Activated naive CD8-positive, alpha-beta T cell treated with anti-CD3 and anti-CD28 coated beads, Interleukin-2, amount 50 U/mL, for 16 hours (primary cell): ENCODE data around the gene MYDGF.
"Not testable (repeated sequence)": the region's sequence is repeated elsewhere in the genome, so short reads cannot be mapped to it uniquely, and the experiment has no call there.

Experiments
- DNase-seq: peaks from one replicate; pipeline ENCODE4 v3.0.0-alpha.2; 2020; ENCODE audit warnings: low read depth, low spot score

The MYDGF gene

DNA sequence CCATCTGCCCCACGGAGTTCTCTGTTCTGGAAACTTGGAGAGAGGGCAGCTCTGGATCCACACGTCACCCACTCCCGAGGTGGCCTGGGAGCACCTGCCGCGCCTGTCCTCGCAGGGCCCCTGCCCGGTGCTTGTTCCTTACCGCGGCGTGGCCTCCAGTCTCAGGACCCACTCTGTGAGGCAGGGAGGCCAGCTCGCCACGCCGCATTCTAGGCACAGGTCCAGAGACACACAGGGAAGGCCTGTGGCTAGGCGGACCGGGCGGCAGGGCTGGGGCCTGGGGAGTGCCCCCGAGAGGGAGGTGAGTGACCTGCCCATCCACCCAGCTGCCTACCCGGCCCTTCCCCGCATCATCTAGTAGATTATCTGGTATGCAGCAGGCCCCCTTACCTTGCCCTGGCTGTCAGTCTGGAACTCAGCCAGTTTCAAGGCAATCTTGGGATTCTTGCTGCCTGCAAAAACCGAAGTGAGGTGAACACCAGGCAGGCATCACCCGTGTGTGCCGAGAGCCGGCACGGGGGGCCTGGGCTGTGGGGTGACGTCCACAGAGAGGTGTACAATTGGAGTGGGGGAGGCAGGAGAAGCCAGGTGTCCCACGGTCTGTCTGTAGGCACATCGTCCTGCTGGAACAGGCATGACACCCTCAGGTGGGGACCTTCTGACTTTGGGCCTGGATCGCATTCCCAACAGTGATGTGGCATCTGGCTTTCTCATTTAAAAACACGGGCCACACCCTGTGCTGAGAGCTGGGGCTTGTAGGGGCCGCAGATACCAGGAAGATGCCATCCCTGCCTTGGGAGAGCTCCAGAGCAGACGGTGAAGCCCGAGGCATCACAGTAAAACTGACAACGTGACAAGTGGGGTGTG is 29.9 kb upstream of the MYDGF start:
- no peak for DNase-seq

DNA sequence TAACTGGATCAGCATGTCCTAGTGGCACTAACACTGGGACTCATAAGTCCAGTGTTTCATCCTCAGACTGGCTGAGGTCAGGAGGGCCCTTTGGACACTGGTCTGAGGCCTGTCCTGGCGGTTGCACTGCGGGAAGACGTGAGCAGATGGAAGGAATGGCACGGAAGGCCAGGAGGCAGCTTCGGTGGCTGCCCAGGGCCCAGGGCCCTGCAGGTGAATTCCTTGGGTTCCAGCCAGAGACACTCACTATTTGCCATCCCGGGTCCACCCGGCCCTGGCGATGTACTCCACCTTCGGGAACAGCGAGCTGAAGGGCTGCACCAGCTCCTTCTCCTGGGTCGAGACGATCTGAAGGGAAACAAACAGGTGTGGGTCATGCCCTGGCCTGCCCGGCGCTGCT is 27.2 kb upstream of the MYDGF start:
- DNase-seq: no peak

DNA sequence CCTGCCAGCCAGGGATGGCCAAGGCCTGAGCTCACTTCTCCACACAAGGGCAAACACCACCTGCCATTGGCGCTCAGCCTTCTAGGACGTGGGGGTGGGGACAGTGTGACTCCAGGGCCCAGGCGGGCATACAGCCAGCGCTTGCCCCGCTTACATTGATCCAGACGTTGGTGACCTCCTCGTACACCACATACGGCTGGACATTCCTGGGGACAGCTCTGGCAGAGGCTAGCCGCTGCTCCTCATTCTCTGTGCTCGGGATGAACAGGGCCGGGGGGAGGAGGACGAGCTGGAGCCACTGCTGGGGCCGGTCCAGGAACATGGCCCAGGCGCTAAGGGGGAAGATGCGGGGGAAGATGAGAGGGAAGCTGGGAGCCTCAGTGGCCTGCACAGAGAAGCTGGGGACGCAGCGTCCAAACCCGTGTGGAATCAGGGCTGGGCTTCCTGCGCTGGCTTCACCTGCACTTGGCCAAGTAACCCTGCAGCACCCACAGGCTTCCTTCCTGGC is 25.1 kb upstream of the MYDGF start:
- DNase-seq: no peak

DNA sequence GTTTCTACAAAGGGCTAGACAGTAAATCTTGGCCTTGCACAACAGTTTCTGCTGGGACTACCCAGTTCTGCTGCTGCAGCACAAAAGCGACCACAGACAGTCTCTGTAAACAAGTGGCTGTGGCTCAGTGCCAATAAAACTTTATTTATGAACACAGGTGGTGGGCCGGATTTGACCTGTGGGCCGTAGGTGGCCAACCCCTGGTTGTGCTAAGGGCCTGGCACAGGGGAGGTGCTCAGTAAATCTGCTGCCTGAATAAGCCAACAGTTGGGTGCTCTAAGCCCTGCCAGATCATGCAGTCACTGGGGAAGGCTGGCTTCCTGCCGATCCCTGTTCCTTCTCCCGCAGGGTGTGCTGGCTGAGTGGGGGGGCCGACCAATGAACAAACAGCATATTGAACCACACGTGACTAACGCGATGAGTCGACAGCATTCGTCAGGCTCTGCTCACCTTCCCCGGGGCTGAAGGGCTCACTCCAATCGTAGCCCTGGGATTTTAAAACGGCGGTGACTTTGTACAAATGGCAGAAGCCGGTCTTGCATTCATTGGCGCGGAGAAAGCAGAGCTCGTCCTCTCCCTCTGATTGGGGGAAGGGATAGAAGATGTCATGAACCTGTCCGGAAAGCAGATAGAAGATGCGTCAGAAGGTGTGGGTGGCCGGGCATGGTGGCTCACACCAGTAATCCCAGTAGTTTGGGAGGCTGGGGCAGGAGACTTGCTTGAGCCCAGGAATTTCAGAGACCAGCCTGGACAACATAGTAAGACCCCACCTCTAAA is 24.3 kb upstream of the MYDGF start:
- DNase-seq: no peak

DNA sequence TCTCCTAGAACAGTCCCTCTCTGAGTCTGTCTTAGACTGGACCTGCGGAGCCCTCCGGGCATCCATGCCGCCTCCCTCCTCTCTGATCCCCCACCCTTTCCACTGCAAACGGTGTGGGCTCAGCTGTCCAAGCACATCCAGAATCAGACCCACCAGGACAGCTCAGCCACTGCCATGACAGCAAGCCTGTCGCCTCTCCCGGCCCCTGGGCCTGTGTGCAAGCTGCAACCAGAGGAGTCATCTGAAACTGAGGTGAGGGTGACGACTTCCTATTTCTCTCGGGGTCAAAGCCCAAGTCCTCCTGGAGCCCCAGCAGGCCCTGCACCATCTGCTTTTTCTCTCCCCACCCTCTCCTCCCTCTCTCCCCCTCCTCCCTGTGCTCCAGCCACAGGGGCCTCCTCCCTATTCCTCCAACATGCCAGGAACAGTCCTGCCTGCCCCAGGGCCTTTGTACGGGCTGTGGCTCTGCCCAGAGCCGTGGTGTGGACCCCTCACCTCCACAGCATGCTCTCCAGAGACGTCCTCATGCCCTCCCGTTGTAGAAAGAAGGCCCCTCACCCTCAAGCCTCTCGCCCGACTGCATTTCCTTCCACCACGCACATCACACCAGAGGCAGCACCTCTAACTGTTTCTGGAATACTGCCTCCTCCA is 23.5 kb upstream of the MYDGF start:
- DNase-seq: no peak

DNA sequence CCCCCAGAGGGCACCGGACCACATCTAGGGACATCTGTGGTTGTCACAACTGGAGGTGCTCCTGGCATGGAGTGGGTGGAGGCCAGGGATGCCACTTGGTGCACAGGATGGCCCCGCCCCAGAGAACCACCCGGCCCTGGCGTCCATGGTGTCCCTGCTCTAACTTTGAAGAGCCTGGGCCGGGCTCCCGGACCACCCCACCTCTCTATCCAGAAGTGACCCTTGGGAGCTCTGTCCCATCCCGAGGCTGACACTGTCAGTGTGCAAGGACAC is 22.9 kb upstream of the MYDGF start:
- no peak for DNase-seq

DNA sequence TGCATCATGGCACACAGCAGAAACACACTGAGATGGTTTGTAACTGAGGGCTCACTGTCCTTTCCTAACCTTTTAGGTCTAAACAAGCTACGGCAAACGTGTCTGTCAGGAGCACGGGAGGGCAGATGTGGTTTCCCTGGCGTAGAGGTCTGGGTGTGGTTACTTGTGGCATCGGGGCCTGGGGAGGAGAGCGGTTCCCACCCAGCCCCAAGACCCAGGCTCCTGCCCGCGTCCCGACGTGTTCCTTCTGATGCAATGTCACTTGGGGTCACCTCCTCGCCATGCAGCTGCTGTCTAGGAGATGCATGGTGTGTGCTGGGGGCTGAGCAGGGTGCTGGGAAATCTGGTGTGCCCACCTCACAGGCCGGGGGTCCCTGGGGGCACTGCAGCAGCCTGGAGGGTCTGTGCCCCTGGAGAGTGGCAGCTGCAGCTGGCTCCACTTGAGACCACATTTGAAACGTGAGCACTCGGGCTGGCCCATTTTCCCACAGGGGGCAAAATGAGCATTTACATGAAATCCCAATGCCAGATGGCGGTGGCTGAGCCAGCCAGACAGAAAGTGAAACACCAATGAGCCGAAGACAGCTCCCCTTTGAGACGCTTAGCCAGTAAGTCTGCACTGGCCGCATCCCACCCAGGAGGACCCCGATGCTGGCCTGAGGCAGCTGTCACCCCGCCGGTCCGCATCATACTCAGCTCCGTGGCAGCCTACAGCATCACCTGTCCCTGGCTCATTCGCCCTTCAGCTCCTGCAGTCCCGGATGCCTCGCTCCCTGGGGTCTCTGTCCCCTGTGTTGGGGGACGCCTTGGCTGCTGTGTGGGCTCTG is 22.3 kb upstream of the MYDGF start:
- no peak for DNase-seq

DNA sequence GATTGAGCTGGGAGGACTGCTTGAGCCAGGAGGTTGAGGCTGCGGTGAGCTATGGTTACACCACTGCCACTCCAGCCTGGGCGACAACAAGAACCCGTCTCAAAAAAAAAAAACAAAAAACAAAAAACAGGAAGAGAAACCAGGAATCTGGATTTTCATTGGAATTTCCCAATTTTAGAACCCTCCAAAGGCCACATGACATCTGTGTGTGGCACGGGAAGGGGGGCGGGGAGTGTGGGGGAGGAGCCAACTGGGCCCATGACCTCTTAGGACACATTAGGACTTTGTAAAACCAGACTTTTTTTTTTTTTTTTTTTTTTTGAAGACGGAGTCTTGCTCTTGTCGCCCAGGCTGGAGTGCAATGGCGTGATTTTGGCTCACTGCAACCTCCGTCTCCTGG is 21.2 kb upstream of the MYDGF start:
- DNase-seq: no peak

DNA sequence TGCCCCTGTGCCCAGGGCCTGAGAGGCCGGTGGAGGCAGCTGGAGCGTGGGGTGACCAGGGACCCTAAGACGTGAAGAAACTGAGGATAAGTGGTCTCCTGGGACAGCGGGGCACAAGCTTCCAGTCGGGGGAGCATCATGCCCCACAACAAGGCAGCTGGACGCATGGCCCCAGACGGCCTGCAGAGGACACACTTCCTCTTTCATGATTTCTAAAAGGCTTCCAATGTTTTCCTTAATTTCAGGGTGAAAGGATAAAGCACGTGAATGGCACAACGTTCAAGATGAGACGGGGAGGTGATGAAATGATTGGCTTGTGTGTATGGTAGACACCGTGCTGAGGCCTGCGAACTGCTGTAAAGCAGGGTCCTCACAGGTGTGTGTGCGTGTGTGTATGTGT is 20.2 kb upstream of the MYDGF start:
- DNase-seq: no peak

DNA sequence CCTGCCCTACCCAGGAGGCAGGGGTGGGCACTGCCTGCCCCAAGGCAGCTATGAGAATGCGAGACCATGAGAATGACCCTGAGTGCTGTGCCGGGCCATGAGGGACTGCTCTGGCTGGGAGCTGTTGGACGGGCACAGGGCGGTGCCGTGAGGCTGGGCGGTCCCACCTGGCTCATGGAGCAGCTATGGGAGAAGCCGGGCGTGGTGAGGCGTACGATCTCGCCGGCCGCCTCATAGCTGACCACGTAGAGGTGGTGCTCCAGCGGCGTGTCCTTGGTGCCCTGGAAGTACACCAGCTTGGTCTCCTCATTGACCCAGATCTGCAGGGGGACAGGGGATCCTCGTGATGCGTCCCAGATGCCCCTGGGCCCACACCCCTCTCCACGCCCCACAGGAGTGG is 19.3 kb upstream of the MYDGF start:
- DNase-seq: no peak

DNA sequence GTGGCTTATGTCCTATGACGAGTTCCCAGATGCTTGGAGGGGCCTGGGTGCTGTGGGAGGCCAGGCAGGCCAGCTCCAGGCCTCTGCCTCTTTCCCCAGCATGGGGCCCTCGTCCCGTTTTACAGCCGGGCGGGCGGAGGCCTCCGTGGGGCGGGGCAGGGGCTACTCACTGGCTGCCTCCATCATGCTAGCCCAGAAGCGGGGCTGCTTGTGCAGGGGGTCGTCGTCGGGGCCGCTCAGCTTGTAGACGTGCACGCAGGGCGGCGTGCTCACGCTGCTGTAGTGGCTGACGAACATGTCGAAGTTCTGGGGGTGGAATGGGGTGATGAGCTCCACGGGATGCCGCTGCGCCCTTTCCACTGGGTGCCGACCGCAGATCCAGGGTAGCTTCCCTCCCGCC is 18.4 kb upstream of the MYDGF start:
- no peak for DNase-seq

DNA sequence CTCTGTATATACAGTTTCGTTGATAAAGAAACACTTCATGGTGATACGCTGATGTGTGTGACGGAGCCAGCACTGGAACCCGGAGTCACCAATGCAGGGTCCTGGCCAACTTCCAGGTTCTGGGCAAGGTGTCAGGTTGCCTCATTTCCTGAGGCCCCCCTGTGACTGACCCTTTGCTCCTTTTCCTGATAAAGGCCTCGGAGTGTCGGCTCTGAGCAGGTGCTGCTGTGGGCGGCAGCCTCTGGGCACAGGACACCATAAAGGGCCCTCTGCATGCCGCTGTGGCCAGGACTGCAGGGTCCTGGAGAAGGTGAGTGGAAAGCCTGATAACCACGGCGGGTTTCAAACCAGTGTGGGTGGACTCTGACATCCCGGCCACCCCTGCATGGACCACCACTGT is 17.3 kb upstream of the MYDGF start:
- no peak for DNase-seq

DNA sequence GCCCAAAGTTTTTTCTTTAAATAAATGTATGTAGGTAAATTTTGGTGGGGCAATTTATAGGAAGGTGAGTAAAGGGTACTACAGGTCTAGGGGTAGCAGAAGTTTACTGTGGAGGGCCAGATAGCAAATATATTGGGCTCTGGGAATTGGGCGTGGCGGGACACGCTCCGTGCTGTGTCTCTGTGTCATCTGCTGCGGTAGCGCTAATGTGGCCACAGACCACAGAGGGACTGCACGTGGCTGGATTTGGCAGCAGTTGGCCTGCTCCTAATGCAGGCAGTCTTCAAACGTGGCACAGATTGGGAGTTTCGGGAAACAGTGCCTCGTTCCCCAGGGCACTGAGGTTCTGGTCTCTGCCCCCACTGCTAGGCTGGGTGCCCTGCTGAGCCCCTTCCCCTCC is 16.6 kb upstream of the MYDGF start:
- no peak for DNase-seq

DNA sequence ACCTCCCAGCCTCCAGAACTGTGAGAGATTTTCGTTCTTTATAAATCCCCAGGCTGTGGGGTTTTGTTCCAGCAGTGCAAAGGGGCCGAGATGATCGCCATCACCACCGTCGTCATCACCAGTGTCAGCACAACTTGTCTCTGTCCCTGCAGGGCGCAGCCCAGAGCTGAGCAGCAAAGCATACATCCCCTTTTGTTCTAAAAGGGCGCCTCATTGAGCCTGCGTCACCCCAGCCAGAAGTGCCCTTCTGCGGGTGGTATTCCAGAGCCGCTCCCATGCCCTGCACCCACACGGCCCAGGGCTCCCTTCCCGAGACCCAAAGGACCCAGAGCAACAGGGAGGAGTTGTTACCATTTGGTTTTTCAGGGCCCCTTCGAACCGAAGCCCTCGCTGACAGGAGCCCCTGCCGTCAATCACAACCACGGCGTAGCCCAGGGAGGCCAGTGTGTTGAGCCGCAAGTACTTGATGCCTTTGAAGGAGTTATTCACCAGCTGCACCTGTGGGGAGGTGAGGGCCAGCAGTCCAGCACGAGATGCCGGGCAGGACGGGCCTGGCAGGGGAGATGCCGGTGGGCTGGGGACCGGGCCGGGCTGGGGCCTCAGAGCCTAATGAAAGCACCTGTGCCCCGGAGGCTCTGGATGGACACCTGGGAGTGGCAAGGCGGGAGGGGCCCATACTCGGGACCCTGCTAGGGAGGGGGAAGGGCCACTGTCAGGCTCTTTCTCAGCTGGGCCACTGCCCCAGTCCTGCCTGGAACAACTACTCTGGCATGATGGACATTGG is 14.4 kb upstream of the MYDGF start:
- no peak for DNase-seq

DNA sequence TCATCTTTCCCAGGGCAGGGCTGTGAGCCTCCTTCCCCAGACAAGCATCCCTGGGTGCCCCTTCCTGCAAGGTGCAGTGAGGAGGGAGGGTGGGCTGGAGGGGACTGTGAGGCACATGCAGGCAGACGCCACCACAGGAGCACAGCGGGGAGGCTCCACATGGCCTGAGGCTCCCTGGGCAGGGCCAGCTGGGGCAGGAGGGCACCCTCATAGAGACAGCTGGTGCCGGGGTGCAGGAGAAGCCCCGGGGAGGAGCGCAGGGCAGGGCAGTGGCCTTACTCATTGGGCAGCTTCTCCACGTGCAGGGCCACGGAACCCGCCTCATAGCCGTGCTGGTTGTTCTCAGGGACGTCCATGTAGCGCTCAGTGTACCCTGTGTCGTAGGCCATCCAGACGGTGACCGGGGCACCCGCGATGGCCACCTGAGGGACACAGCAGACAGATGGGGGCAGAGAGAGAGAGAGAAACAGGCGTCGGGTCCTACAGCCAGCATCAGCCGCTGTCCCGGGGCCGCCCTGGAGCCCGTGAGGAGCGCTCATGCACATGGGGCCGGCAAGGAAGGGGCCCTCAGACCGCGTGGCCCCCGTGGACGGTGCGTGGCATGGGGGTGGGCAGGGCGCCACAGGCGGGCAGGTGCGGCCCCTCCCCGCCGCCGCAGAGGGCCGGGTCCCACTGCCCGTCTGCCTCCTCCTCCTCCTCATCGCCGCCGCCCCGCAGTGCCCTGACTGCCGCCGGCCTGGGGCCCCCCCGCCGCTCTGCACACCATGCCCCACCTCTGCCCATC is 12.5 kb upstream of the MYDGF start:
- no peak for DNase-seq

DNA sequence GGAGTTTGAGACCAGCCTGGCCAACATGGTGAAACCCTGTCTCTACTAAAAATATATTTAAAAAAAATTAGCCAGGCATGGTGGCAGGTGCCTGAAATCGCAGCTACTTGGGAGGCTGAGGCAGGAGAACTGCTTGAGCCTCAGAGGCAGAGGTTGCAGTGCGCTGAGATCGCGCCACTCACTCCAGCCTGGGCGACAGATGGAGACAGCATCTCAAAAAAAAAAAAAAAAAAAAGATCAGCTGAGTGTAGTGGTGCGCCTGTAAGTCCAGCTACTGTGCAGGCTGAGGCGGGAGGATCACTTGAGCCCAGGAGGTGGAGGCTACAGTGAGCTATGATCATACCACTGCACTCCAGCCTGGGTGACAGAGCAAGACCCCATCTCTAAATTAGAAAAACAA is 9.9 kb upstream of the MYDGF start:
- DNase-seq: not testable (repeated sequence)

DNA sequence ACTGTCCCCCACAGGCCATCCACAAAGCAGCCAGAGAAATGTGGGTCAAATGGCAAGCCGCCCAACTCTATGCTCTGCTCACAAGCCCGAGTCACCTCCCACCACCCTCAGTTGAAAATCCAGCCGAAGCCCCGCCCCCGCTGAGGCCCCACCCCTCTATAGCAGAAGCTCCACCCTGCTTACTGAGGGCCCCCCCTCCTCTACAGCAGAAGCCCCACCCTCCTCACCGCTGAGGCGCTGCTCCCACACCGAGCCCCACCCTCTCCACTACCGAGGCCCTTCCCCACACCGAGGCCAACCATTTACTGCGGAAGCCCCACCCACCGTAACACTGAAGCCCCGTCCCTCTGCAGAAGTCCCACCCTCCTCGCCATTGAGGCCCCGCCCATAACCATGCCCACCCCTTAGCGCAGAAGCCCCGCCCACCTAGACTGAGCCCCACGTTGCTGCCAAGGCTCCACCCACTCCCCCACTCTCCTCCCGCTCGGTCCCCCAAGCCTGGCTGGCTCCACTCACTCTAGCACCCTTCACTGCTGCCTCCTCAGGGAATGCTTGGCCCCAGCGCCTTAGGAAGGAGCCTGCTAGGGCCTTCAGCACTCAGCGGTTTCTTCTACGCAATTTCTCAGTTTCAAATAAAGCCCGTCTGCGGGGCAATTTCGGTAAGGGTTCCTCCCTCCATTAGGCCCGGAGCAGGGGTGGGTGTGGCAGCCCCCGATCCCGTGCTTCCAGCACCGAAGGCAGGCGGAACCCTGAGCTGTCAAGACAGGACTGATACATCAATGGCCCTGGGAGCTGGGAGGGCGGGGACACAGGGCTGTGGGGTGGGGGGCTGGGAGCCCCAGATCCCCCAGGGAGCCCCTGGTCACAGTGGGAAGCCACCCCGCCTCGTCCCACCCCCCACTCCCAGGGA is 9.0 kb upstream of the MYDGF start:
- no peak for DNase-seq

DNA sequence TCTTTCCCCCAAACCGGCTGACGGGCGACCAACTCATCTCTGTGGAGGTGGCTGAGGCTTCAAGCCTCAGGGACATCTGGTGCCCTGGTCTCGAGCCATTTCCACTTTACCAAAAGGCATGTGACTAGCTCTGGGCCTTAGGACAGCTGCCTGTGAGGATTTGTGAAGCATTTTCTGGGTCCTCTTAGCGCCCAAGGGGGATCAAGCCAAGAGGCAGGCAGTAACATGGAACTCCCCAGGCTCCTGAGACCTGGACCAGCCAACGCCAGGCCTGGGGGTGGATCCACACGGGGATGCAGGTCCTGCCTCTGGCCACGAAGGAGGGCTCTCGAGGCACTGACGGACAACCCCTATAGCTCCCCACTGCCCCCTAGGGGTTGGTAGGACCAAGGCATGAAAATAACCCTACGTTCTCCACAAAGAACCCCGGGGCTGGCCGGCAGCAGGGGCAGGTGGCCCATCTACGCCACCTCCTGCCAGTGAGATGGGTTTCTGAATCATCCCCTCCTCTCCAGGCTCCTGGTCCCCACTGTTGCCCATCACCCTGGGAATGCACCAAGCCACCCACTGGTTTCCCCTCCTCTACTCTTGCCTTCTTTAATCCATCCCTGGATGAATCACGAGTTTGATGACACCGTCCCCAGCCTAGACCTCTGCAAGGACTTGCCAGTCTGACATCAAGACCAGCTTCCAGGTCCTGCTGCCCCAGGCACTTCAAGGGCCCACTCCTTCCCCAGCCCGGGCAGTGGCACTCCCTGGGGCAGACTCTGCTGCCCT is 7.0 kb upstream of the MYDGF start:
- DNase-seq: no peak
